H1 (cell line): ENCODE results near the gene CCIN. TPM values are rescaled to one million over a fixed set of nuclear protein-coding genes. Genes with fewer than 3 reads are reported as not detected.

Experiments
- CTCF ChIA-PET: fragments of 300-600 bp; sonication (Branson Sonifier 250); formaldehyde crosslinking; loops from one replicate; lab custom pipeline; 2021; ENCODE audit not compliant: partially characterized antibody; lab: Charles Lee
- POLR2A ChIA-PET: fragments of 300-600 bp; sonication (Branson Sonifier 250); formaldehyde crosslinking; loops from one replicate; lab custom pipeline; 2021; ENCODE audit warnings: inconsistent platforms; ENCODE audit not compliant: partially characterized antibody; lab: Charles Lee
- DNase-seq, 2 experiments: peaks; one replicate each; pipeline versions ENCODE4 v3.0.0 to v3.0.0-alpha.2; 2010 to 2022; ENCODE audit warnings: low spot score in 2 of 2, low read depth in 1 of 2, mixed read lengths in 1 of 2
- FAIRE-seq: peaks from 2 replicates; lab custom pipeline; 2011; peaks lifted over from hg19 to GRCh38; lab: Jason Lieb, UNC
- H2AFZ ChIP-seq: 2 replicates; pipeline ENCODE4 v1.8.1; 2012; ENCODE audit warnings: low read length, inconsistent platforms
- H2AK5ac ChIP-seq: 2 replicates; pipeline ENCODE4 v1.6.1; 2013; ENCODE audit warnings: low read depth, low read length
- H2BK120ac ChIP-seq: replicated peaks from 2 replicates; pipeline ENCODE3; 2013; ENCODE audit warnings: low read depth, low read length, inconsistent platforms
- H2BK12ac ChIP-seq: 2 replicates; pipeline ENCODE4 v1.6.1; 2013; ENCODE audit warnings: low read depth, low read length
- H2BK15ac ChIP-seq: 2 replicates; pipeline ENCODE4 v1.6.1; 2013; ENCODE audit warnings: low read length
- H2BK20ac ChIP-seq: 2 replicates; pipeline ENCODE4 v1.6.1; 2013; ENCODE audit warnings: low read length
- H2BK5ac ChIP-seq: 2 replicates; pipeline ENCODE4 v1.6.1; 2013; ENCODE audit warnings: low read depth, low read length
- H3K14ac ChIP-seq: 2 replicates; pipeline ENCODE4 v1.6.1; 2013; ENCODE audit warnings: inconsistent platforms; ENCODE audit not compliant: insufficient read length
- H3K18ac ChIP-seq: 2 replicates; pipeline ENCODE4 v1.6.1; 2013; ENCODE audit warnings: low read length; ENCODE audit errors: extremely low read depth
- H3K23ac ChIP-seq: 2 replicates; pipeline ENCODE4 v1.6.1; 2013; ENCODE audit warnings: inconsistent platforms; ENCODE audit not compliant: insufficient read length
- H3K23me2 ChIP-seq: 2 replicates; pipeline ENCODE4 v1.6.1; 2013; ENCODE audit warnings: low read depth, low read length
- H3K27ac ChIP-seq: 2 replicates; pipeline ENCODE4 v1.6.1; 2011; ENCODE audit warnings: low read depth, low read length, inconsistent platforms
- H3K27me3 ChIP-seq, 4 experiments: replicated peaks in 1 of 4; 1 replicate in 1 of 4; 2 replicates in 3 of 4; pipeline versions ENCODE4 v1.6.1 to v1.8.1; 2011 to 2013; ENCODE audit warnings: low read length in 3 of 4, mild to moderate bottlenecking in 3 of 4, inconsistent platforms in 2 of 4, mixed read lengths in 2 of 4, moderate library complexity in 1 of 4; ENCODE audit not compliant: control insufficient read depth in 3 of 4, insufficient read depth in 3 of 4; ENCODE audit errors: extremely low read depth in 1 of 4
- H3K36me3 ChIP-seq, 4 experiments: 2 replicates each; pipeline versions ENCODE4 v1.6.1 to v1.8.1; 2011 to 2013; ENCODE audit warnings: mild to moderate bottlenecking in 4 of 4, low read length in 3 of 4, moderate library complexity in 2 of 4, control low read depth in 1 of 4, inconsistent platforms in 1 of 4; ENCODE audit not compliant: insufficient read depth in 4 of 4, control insufficient read depth in 2 of 4
- H3K4ac ChIP-seq: replicated peaks from 2 replicates; pipeline ENCODE3; 2013; ENCODE audit warnings: low read length, low read depth, mixed read lengths, inconsistent platforms; ENCODE audit not compliant: insufficient read length
- H3K4me1 ChIP-seq, 4 experiments: replicated peaks in 1 of 4; 1 replicate in 1 of 4; 2 replicates in 3 of 4; pipeline versions ENCODE4 v1.6.1 to v1.8.1; 2011 to 2013; ENCODE audit warnings: low read length in 3 of 4, inconsistent platforms in 2 of 4, mixed read lengths in 1 of 4; ENCODE audit not compliant: insufficient read depth in 4 of 4, control insufficient read depth in 3 of 4
- H3K4me2 ChIP-seq, 2 experiments: 2 replicates each; pipeline versions ENCODE4 v1.6.1 to v1.8.1; 2011 to 2013; ENCODE audit warnings: low read depth in 2 of 2, low read length in 2 of 2, control low read depth in 1 of 2, inconsistent platforms in 1 of 2, mild to moderate bottlenecking in 1 of 2; ENCODE audit not compliant: insufficient read depth in 1 of 2
- H3K4me3 ChIP-seq, 4 experiments: fragments of 200-600, 300-600 bp in 1 of 4; sonication (generic), shearing (Covaris generic), sonication (Bioruptor Twin) in 1 of 4; 2 replicates each; pipeline versions ENCODE4 v1.5.1 to v1.8.1; 2011 to 2016; ENCODE audit warnings: low read length in 4 of 4, low read depth in 3 of 4, control low read depth in 2 of 4, inconsistent platforms in 2 of 4, mild to moderate bottlenecking in 2 of 4, mixed read lengths in 1 of 4, moderate library complexity in 1 of 4; ENCODE audit not compliant: insufficient read depth in 2 of 4; ENCODE audit errors: extremely low read depth in 1 of 4
- H3K56ac ChIP-seq: replicated peaks from 2 replicates; pipeline ENCODE3; 2013; ENCODE audit warnings: low read depth, mild to moderate bottlenecking, mixed read lengths, low read length, inconsistent platforms; ENCODE audit not compliant: insufficient read length
- H3K79me1 ChIP-seq: 2 replicates; pipeline ENCODE4 v1.6.1; 2013; ENCODE audit warnings: low read depth, low read length, control low read depth
- H3K79me2 ChIP-seq, 2 experiments: 2 replicates each; pipeline versions ENCODE4 v1.6.1 to v1.8.1; 2012 to 2013; ENCODE audit warnings: low read length in 2 of 2, mild to moderate bottlenecking in 2 of 2, inconsistent platforms in 1 of 2; ENCODE audit not compliant: insufficient read depth in 2 of 2, control insufficient read depth in 1 of 2
- H3K9ac ChIP-seq, 4 experiments: replicated peaks in 1 of 4; 1 replicate in 1 of 4; 2 replicates in 3 of 4; pipeline versions ENCODE4 v1.6.1 to v1.8.1; 2011 to 2013; ENCODE audit warnings: low read depth in 3 of 4, low read length in 3 of 4, control low read depth in 2 of 4, mild to moderate bottlenecking in 2 of 4, moderate library complexity in 2 of 4, inconsistent platforms in 1 of 4; ENCODE audit errors: extremely low read depth in 1 of 4
- H3K9me3 ChIP-seq, 2 experiments: 2 replicates each; pipeline versions ENCODE4 v1.6.1 to v1.8.1; 2012 to 2013; ENCODE audit warnings: mild to moderate bottlenecking in 2 of 2, moderate library complexity in 2 of 2, control low read depth in 1 of 2, inconsistent platforms in 1 of 2, low read depth in 1 of 2, low read length in 1 of 2, mixed read lengths in 1 of 2; ENCODE audit not compliant: insufficient read depth in 2 of 2
- H4K20me1 ChIP-seq, 2 experiments: replicated peaks in 1 of 2; 2 replicates each; pipeline versions ENCODE3 to v1.8.1; 2011 to 2013; ENCODE audit warnings: inconsistent platforms in 2 of 2, low read length in 2 of 2, mild to moderate bottlenecking in 1 of 2; ENCODE audit not compliant: insufficient read depth in 2 of 2, control insufficient read depth in 1 of 2
- H4K5ac ChIP-seq: 2 replicates; pipeline ENCODE4 v1.6.1; 2013; ENCODE audit warnings: low read length, low read depth, mixed read lengths, inconsistent platforms; ENCODE audit not compliant: insufficient read length
- H4K8ac ChIP-seq: 2 replicates; pipeline ENCODE4 v1.8.0; 2013; ENCODE audit warnings: mild to moderate bottlenecking, moderate library complexity, low read length, inconsistent platforms; ENCODE audit not compliant: insufficient read depth; ENCODE audit errors: extremely low read depth
- H4K91ac ChIP-seq: replicated peaks from 2 replicates; pipeline ENCODE3; 2013; ENCODE audit warnings: low read length, mixed read lengths, inconsistent platforms; ENCODE audit not compliant: insufficient read length
- ATF2 ChIP-seq: IDR thresholded peaks from 2 replicates; pipeline ENCODE4 v1.6.1; 2012; ENCODE audit warnings: low read length, inconsistent platforms
- BACH1 ChIP-seq: IDR thresholded peaks from 2 replicates; pipeline ENCODE4 v1.6.1; 2012; ENCODE audit warnings: low read length, improper control_type of control experiment
- CEBPB ChIP-seq: IDR thresholded peaks from 2 replicates; pipeline ENCODE4 v1.6.1; 2012; ENCODE audit warnings: low read depth, low read length
- HDAC2 ChIP-seq, 2 experiments: fragments of 300-600 bp in 1 of 2; sonication (generic) in 1 of 2; IDR thresholded peaks; 2 replicates each; pipeline ENCODE4 v1.6.1; 2011 to 2012; ENCODE audit warnings: low read depth in 2 of 2, low read length in 2 of 2, mild to moderate bottlenecking in 2 of 2, moderate library complexity in 2 of 2, borderline replicate concordance in 1 of 2, inconsistent platforms in 1 of 2
- KDM5A ChIP-seq: fragments of 200-600 bp; IDR thresholded peaks from 2 replicates; pipeline ENCODE4 v1.7.1; 2012; ENCODE audit warnings: mild to moderate bottlenecking, low read length, inconsistent platforms, mixed read lengths
- POLR2A ChIP-seq, 2 experiments: IDR thresholded peaks; 1 replicate in 1 of 2; 2 replicates in 1 of 2; pipeline ENCODE4 v1.6.1; 2011; ENCODE audit warnings: low read depth in 2 of 2, low read length in 2 of 2, mild to moderate bottlenecking in 2 of 2; ENCODE audit errors: control extremely low read depth in 1 of 2
- RAD21 ChIP-seq, 2 experiments: IDR thresholded peaks in 1 of 2; conservative IDR thresholded peaks in 1 of 2; 2 replicates each; pipeline ENCODE4 v1.6.1; 2011; ENCODE audit warnings: low read depth in 2 of 2, low read length in 2 of 2, improper control_type of control experiment in 1 of 2, inconsistent platforms in 1 of 2, mild to moderate bottlenecking in 1 of 2, moderate library complexity in 1 of 2
- RNF2 ChIP-seq: fragments of 200-900, 300-1000 bp; sonication (generic); IDR thresholded peaks from 2 replicates; pipeline ENCODE4 v1.7.1; 2016; ENCODE audit warnings: borderline replicate concordance, low read depth, mild to moderate bottlenecking, antibody characterized with exemption, low read length; ENCODE audit not compliant: poor library complexity, severe bottlenecking; ENCODE audit errors: missing control alignments
- SIRT6 ChIP-seq: IDR thresholded peaks from one replicate; pipeline ENCODE4 v1.7.1; 2012; ENCODE audit warnings: low read length, inconsistent platforms
- SRF ChIP-seq: IDR thresholded peaks from 2 replicates; pipeline ENCODE4 v1.6.1; 2011; ENCODE audit warnings: mild to moderate bottlenecking, low read depth, low read length, moderate library complexity
- YY1 ChIP-seq: IDR thresholded peaks from 2 replicates; pipeline ENCODE4 v1.6.1; 2011; ENCODE audit warnings: low read depth, mild to moderate bottlenecking, low read length
- WGBS, 2 experiments: shearing (Covaris generic) in 1 of 2; methylation state at CpG; one replicate each; pipeline versions ENCODE4 v1.1.6 to v1.1.7; 2013 to 2015; ENCODE audit warnings: low lambda C conversion rate in 2 of 2, mixed read lengths in 2 of 2, inconsistent platforms in 1 of 2, low coverage in 1 of 2, missing lambda C conversion rate in 1 of 2; ENCODE audit not compliant: insufficient replicate concordance in 2 of 2, insufficient coverage in 1 of 2, insufficient read length in 1 of 2; ENCODE audit errors: extremely low coverage in 1 of 2, missing lambda C conversion rate in 1 of 2; 5-methylcytosine and 5-hydroxymethylcytosine counted together
- polyA plus RNA-seq, 7 experiments: library from polyadenylated mRNA; depleted of rRNA in 3 of 7; stranded (reverse) in 5 of 7; unstranded in 2 of 7; fragments of >200 nt in 5 of 7; fragments of 200-250 nt in 2 of 7; gene quantifications; 1 replicate in 5 of 7; 2 replicates in 1 of 7; 4 replicates in 1 of 7; pipeline versions ENCODE4 v1.2.1 to v1.2.3, GENCODE V29; 2011 to 2013; ENCODE audit warnings: missing spikeins in 2 of 7, mixed read lengths in 2 of 7
- total RNA-seq: library from RNA; stranded (reverse); fragmentation: NEBNext Ultra II Directional; extraction: Animal tissue kit (Norgen Biotek cat#: 25700); gene quantifications from 2 replicates; pipeline ENCODE4 v1.2.1, GENCODE V29; 2021

Gene CCIN
- total and polyA plus RNA-seq, 2 of the 8 experiments (the other 6 are each of a cell fraction or from before 2014, with no cell fraction given) = 0.19 to 0.21 TPM

- Histone ChIP-seq H3K4me2 (no peak overlapping the region), H3K79me2 (peaks cover 0 to 29% of the 10 kb centered on the region in 2 experiments; a peak in 2 of 4 replicates), H3K23ac (no peak overlapping the region), H3K36me3 (peaks cover 11 to 62% (median 35%) of the 10 kb centered on the region in 4 experiments), H4K8ac (no peak overlapping the region), H4K91ac (no peak overlapping the region), H2BK15ac (no peak overlapping the region), H4K20me1 (peaks cover 8 to 28% of the 10 kb centered on the region in 2 experiments), H4K5ac (no peak overlapping the region), H3K4me3 (no peak overlapping the region), H3K4ac (no peak overlapping the region), H2BK20ac (no peak overlapping the region), H2BK5ac (no peak overlapping the region), H3K56ac (no peak overlapping the region), H3K27ac (no peak overlapping the region), H2AK5ac (no peak overlapping the region), H3K18ac (no peak overlapping the region), H3K27me3 (no peaks in the 10 kb centered on the region), H3K23me2 (no peaks in the 10 kb centered on the region), H3K9me3 (no peaks in the 10 kb centered on the region), H3K79me1 (peaks cover 15% of the 10 kb centered on the region), H3K4me1 (no peaks in the 10 kb centered on the region; a peak in 1 of 7 replicates), H2AFZ (no peak overlapping the region), H3K9ac (no peak overlapping the region), H3K14ac (no peak overlapping the region), H2BK120ac (no peak overlapping the region), H2BK12ac (no peak overlapping the region)
- WGBS, 2 experiments = 87% methylated on average over 4 of the region's 4 CpGs; no CpG with 5 or more reads in 1 of the 2 experiments
- FAIRE-seq (no peak), DNase-seq (no peak)
- no peak for TF ChIP-seq BACH1
- TF ChIP-seq SIRT6 = no peak
- no peak for TF ChIP-seq HDAC2 (IDR thresholded peaks at IDR 0.05; ENCODE audit: borderline replicate concordance in 1 of 2, low read depth in 2 of 2, low read length in 2 of 2)
- no peak for TF ChIP-seq CEBPB
- no peak for TF ChIP-seq POLR2A (IDR thresholded peaks at IDR 0.05; ENCODE audit: control extremely low read depth in 1 of 2, low read depth in 2 of 2, low read length in 2 of 2)
- no peak for TF ChIP-seq RAD21 (IDR thresholded peaks at IDR 0.05 in 1 of 2, conservative IDR thresholded peaks at IDR 0.05 in 1 of 2; ENCODE audit: low read depth in 2 of 2, low read length in 2 of 2)
- no peak for TF ChIP-seq ATF2
- TF ChIP-seq KDM5A = no peak
- no peak for TF ChIP-seq YY1
- TF ChIP-seq SRF = no peak
- no peak for TF ChIP-seq RNF2
- CTCF ChIA-PET = interaction anchor here (1.9 to 2.6 kb wide), 2 partner anchors 9 to 115 kb away, joined by 6 to 8 read pairs; no protein-coding TSS in a partner anchor
- POLR2A ChIA-PET = interaction anchor here (0.6 to 1.8 kb wide), 4 partner anchors 9 to 1066 kb away, joined by 3 to 5 read pairs (median 4); partner anchors contain the start of gene CLTA
Measured at GRCh38 chr9:36213989-36214388, 44.8 kb downstream of the CCIN start.
